Amniotic epithelial cell (primary cell): ENCODE results near the gene GAB3.
"Not testable (repeated sequence)": the region's sequence is repeated elsewhere in the genome, so short reads cannot be mapped to it uniquely, and the experiment has no call there.

ENCODE experiments used
- DNase-seq: peaks from one replicate; pipeline ENCODE4 v3.0.0-alpha.2; 2010; ENCODE audit warnings: low read depth

The GAB3 gene

DNA sequence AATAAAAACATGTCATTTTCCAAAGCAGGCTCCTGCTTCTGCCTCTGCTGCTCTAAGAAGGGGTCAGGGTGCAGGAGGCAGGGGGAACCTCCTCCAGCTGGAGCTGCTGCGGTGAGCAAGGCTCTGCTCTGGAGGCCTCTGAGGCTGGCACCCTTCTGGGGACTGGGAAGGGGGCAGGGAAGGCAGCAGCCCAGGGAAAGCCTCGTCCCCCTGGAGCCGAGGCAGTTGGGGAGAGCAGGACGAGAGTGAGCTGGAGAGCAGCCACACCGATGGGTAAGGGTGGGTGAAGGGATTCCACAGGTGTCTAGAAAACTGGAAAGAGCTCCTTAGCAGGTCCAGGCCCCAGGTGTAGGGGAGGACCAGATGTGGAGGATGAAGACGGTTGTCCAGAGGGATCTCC lies 95.5 kb downstream of the GAB3 start:
- DNase-seq = no peak

DNA sequence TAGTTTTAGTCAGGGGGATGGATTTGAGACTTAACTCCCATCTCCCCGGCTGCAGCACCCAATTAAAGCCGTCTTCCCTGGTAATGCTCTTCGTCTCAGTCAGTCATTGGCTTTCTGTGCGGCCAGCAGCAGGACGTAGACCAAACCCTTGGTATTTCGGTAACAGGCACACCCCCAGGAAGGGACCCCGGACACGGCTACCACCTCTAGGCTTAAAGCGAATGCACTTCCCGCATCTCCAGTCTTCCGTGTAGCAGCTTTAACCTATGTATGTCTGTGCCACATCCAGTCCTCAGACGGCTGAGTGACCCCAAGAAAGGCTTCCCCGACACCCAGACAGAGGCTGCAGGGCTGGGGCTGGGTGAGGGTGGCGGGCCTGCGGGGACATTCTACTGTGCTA lies 96.0 kb downstream of the GAB3 start:
- DNase-seq = no peak

DNA sequence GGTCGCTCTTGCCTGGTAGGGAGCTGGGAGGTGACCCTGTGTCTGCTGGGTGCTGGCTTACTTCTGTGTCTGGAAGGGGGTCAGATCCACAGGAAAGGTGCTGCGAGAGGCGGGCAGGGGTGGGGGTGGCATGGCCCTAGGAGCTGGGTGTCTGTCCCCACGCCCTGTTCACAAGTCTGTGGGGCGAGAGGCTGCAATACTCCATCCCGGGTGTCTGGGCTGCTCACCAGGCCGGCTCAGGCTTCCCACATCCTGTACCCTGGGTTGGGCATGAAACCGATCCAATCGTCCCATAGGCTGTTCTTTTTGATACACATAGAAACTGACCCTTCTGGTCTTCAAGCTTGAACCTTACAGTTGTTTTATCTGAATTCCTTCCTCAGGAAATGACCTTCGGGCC lies 96.5 kb downstream of the GAB3 start:
- no peak for DNase-seq

DNA sequence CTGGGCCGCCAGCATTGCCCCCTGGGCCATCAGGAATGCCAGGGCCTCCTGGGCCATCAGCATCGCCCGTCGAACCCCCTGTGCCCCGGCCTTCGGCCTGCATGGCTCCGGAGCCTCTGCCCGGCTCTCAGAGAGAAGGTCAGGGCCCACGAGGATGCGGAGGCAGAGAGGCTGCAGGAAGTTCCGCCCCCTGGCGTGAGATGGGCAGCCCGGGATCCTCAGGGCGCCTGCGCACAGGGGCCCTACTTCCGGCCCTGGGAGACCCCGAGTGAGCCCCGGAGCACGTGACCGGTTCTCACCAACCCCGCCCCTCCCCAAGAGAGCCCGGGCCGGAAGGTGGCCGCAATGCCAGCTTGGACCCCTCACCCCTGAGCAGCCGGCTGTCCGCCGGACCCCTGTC lies 97.5 kb downstream of the GAB3 start, which contains the start of gene CTAG2:
Gene CTAG2, minus strand, starts transcription at position 167 of the 400 bp plus-strand sequence. Its CDS starts 64 bp downstream, at position 103.
- not testable (repeated sequence) for DNase-seq

DNA sequence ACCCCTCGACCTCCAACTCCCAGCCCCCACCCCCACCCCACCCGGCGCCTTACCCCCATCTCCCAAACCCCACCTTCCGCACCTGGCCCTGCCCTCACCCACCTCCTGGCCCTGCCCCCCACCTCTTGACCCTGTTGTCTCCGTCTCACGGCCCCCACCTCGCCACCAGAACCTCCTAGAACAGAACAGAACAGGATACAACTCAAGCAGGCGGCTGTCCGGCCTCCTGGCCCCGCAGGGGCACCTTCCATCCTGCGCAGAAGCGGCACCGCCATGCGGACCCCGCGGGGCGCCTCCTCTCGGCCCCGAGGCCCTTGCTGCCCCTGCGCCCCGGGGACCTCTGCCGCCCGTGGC lies 97.9 kb downstream of the GAB3 start:
- no peak for DNase-seq

DNA sequence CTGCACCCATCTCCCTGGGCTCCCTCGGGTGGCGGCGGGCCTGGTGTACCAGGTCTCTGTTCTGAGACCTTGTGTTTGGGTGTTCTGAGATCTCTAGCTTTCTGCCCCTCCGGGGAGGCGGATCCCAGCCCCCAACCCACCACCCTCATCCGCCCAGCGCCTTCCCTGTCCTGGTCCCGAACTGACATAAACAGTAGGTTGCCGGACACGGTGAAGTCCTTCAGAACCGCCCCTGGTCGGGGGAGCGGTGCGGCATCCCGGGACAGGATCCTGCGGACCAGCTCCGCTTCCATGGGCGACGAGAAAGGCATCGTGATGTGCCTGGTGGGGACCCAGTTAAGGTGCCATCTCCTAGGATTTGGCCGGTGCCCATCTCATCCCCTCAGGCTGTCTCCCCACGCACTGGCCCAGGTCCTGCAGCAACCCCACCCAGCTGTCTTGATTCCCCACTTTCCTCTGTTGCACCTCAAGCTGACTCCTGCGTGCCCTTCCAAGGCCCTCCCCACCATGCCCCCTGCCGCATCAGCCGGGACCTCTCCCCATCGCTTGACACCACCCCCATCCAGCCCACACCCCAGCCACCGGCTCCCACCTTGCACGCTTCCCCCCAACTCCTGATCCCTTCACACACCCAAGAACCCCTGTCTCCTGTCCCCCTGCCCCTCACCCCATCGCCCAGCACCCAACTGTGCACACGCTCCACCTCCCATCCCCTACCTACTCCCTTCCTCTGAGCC lies 98.4 kb downstream of the GAB3 start:
- DNase-seq = no peak

DNA sequence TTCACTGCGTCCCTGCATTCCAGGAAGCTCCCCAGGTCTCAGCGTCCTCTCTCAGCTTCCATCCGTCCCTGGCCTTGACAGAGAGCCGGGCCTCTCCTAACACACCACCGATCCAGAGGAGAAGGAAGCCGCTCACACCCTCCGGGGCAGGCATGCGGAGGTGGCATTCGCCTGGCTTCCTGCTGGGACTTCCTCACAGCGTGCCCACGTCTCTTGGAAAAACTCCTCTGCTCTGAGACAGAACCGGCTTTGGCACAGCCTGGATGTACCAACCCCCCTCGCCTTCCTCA lies 100.7 kb downstream of the GAB3 start:
- no peak for DNase-seq

DNA sequence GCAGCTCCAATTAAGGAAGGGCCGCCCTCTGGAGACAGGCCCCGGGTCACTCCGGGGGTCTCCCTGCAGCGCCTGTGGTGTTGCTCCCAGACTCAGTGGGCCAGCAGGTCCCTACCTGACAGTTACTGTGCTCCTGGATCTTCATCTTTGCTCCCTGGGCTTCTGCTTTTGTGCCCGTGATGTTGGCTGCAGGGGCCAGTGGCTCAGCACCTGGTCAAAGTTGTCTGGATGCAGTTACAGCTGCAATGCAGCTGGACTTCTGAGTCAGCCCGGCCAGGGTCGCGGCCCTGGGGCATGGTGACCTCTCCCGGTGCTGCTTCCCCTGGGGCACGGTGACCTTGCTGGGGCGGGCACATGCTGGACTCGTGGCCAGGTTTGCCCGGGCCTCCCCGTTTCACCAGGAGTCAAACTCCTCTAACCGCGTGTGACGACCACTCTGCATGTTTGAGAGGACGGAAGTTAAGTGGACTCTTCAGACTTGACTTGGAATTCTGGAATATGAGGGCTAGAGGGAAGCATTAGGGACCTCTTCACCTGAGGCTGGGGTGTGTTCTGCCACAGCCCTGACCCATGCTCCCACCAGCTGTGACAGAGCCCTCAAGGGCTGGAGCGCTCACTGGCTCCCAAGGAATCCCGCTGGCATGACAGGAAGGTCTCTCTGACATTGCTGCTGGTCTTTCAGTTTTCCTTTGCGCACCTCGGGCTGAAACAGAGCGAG lies 101.2 kb downstream of the GAB3 start:
- no peak for DNase-seq

DNA sequence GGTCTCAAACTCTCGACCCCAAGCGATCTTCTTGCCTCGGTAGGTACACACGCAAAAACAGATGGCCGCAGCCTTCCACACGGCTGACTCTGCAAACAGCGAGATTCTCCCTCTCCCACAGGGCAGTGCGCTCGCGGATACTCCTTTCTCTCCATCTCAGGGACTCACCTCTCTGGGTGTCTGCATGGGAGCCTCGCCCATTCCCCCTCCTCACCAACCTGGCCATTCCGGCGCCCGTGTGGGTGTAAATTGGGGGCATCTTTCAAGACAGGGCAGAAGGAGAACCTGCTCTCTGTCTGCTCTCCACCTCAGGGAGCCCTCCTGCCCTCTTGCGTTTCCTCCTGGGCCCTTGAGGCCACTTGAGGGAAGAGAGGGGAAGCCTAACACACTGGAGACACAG lies 101.9 kb downstream of the GAB3 start:
- DNase-seq = no peak

DNA sequence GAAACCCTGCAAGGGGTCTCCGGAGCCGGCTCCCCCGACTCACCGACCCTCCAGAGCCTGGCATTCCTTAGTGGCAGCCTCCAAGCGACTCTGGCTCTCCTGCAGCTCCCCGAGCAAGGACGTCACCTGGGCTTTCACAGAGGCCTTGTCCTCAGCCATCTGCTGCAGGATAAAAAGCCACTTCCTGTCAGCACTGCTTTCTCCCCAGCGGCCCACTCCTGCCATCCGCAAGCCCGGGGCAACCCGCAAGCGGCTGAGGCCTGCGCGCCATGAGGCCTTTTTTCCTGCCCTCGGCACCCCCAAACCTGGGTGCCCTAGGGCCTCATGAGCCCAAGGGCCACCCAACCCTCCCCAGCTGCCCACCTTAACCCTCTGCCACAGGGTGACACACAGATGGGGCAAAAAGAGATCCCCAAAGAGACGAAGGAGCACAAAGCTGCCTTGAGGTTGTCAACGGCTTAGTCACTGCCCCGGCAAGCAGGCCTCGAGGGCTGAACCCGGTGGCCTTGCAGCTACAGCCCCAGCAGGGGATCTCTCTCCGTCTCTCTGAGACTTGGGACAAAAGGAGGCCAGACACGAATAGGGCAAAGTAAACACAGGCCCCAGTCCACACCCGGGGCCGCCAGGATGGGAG lies 105.0 kb downstream of the GAB3 start:
- not testable (repeated sequence) for DNase-seq

DNA sequence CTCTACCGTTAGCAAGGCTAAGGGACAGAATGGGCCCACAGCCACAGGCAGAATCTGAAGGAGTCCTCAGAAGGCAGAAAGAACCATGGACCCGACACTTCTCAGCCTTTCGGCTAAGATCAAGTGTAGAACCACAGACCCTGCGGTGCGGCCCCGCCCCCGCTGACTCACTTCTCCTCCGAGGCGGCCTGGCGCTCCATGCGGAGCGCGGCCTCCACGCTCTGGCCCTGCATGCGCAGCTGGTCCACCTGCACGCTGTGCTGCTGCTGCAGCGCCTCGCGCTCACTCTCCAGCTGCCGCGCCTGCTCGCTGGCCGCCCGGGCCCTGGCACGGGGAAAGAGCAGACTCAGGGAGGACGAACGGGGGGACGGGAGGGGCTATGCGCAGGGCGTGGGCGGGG lies 107.2 kb downstream of the GAB3 start:
- not testable (repeated sequence) for DNase-seq

DNA sequence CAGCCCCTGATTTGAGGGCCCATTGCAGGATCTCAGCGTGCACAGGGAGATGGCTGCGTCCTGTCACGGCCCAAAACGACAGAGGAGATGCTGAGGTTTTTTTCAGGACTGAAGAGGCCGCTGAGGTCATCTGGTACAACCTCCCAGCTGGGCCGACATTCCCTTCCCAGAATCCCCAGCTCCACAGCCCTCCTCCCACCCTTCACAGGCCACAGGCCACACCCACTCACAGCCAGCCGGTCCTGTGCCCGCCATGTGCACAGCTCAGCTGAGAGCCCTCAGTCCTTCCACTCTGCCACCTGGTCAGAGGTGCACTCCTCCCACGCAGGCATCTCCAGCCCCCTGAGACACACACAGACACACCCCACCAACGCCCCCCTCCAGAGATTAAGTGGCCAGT lies 109.1 kb downstream of the GAB3 start:
- not testable (repeated sequence) for DNase-seq

DNA sequence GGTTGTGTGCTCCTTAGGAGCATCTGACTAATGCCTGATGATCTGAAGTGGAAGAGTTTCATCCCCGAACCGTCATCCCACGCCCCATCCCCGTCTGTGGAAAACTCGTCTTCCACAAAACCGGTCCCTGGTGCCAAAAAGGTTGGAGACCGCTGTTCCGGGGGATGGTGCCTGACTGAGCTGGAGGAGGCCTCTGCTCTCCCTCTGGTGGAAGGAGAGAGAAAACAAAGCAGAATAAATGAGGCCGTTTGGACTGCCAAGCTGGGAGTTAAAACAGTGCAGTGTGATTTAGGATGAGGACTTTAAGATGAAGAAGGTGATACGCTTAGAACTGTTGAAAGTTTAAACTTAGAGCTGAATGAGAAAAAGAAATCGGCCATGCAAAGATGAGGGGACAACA lies 117.2 kb downstream of the GAB3 start:
- not testable (repeated sequence) for DNase-seq

DNA sequence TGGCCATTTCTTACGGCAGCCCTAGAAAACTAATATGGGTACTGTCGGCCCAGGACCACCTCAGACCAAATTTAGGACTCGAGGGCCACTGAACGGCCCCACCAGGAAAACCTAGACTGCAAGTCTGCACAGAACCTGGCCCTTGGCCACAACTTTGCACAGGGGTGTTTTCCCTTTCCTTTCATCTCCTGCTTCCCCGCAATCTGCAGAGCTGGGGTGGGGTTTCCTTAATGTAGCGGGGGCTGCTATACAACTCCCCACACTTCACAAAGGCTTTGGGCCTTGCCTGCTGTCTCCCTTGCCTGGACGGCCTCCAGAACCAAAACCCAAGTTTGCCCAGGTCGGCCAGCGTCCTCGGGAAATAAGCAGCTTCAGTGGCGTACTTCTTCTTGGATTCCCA lies 119.9 kb downstream of the GAB3 start:
- DNase-seq = not testable (repeated sequence)

DNA sequence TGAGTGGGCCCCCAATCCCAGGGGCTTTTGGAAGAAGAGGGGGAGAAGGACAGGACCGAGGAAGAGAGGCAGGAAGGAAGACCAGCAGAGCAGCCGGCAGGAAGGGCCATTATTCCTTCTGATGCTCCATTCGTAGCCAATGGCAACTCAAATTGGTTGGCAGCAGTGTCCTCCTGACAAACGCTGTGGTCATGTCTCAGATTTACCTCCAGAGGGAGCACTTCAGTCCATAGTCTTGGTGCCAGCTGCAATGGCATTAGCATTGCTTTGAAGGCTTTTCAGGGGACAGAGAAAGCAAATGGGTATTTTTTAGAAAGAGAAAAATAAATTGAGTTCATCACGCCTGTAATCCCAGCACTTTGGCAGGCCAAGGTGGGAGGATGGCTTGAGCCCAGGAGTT lies 121.9 kb downstream of the GAB3 start:
- not testable (repeated sequence) for DNase-seq
